DOHH2 (cell line): ENCODE data around the gene TBC1D22A.

Experiments used
- EZH2phosphoT487 ChIP-seq: fragments of 200-600 bp; sonication (generic); IDR thresholded peaks from 2 replicates; pipeline ENCODE4 v1.6.1; 2017; ENCODE audit warnings: borderline replicate concordance, mild to moderate bottlenecking, antibody characterized with exemption, low read length, moderate library complexity, mixed read lengths
- TF ChIP-seq, protein P1 (sequence below): fragments of 200-600 bp; sonication (generic); IDR thresholded peaks from one replicate; pipeline ENCODE4 v1.5.1; 2014; ENCODE audit warnings: antibody characterized with exemption, mild to moderate bottlenecking, low read depth, low read length; ENCODE audit not compliant: poor library complexity, severe bottlenecking

GRCh38 chr22:47157093-47157420, 394.6 kb downstream of the TBC1D22A start:
- TF ChIP-seq, protein P1, sequence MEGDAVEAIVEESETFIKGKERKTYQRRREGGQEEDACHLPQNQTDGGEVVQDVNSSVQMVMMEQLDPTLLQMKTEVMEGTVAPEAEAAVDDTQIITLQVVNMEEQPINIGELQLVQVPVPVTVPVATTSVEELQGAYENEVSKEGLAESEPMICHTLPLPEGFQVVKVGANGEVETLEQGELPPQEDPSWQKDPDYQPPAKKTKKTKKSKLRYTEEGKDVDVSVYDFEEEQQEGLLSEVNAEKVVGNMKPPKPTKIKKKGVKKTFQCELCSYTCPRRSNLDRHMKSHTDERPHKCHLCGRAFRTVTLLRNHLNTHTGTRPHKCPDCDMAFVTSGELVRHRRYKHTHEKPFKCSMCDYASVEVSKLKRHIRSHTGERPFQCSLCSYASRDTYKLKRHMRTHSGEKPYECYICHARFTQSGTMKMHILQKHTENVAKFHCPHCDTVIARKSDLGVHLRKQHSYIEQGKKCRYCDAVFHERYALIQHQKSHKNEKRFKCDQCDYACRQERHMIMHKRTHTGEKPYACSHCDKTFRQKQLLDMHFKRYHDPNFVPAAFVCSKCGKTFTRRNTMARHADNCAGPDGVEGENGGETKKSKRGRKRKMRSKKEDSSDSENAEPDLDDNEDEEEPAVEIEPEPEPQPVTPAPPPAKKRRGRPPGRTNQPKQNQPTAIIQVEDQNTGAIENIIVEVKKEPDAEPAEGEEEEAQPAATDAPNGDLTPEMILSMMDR = no peak
- no peak for TF ChIP-seq EZH2phosphoT487
